Ovary (tissue), 3 donors: ENCODE measurements around the gene KIAA0825.

Experiments used
- EP300 ChIP-seq: sonication (generic); formaldehyde crosslinking; IDR thresholded peaks from one replicate; pipeline ENCODE4 v1.6.1; 2017; ENCODE audit warnings: antibody characterized with exemption
- POLR2A ChIP-seq: fragments of 450-650 bp; IDR thresholded peaks from one replicate; pipeline ENCODE4 v1.6.1; 2017; ENCODE audit warnings: antibody characterized with exemption, mild to moderate bottlenecking, moderate library complexity
- TF ChIP-seq, protein P1 (sequence below), 3 donors: fragments of 450-650 bp in 2 of 3; fragments of 200-600 bp in 1 of 3; IDR thresholded peaks; one replicate each; pipeline versions ENCODE4 v1.5.1 to v1.8.0; 2016 to 2022; ENCODE audit warnings: antibody characterized with exemption in 3 of 3, mild to moderate bottlenecking in 1 of 3
- donor health status: DM: no; HTN: no; CAD: no.

DNA sequence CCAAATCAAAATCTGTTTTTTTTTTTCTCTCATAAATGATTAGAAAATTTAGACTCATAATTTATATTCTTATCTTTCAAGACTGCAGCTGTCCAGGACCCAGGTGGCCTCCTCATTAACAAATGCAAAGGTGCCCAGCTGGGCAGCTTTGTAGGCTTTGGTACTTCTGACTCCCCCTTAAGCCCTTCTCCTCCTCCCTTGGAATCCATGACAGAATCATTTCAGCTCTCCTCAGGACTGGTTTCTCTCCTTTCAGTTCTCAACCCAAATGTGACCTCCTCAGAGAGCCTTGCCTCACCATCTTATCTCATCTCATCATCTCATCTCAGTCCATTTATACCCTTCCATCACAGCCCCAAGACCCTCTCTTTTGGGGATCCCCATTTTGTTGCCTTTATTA lies 221.7 kb downstream of the KIAA0825 start:
- TF ChIP-seq, protein P1, sequence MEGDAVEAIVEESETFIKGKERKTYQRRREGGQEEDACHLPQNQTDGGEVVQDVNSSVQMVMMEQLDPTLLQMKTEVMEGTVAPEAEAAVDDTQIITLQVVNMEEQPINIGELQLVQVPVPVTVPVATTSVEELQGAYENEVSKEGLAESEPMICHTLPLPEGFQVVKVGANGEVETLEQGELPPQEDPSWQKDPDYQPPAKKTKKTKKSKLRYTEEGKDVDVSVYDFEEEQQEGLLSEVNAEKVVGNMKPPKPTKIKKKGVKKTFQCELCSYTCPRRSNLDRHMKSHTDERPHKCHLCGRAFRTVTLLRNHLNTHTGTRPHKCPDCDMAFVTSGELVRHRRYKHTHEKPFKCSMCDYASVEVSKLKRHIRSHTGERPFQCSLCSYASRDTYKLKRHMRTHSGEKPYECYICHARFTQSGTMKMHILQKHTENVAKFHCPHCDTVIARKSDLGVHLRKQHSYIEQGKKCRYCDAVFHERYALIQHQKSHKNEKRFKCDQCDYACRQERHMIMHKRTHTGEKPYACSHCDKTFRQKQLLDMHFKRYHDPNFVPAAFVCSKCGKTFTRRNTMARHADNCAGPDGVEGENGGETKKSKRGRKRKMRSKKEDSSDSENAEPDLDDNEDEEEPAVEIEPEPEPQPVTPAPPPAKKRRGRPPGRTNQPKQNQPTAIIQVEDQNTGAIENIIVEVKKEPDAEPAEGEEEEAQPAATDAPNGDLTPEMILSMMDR (IDR thresholded peaks at IDR 0.05), result no peak
- TF ChIP-seq POLR2A (no peak), EP300 (no peak)
